ENCODE results near the gene RAD51B.

GRCh38 chr14:68028075-68028474, 208.5 kb downstream of the RAD51B start:
- TF ChIP-seq GABPA (IDR thresholded peaks at IDR 0.05; ENCODE audit: low read depth) (no peak), CTCF (IDR thresholded peaks at IDR 0.05; ENCODE audit: insufficient read depth, low read length) (no peak), POLR2AphosphoS5 (IDR thresholded peaks at IDR 0.05; ENCODE audit: low read depth) (no peak)

Measured in HL-60 (cell line).